Measurements from ENCODE around the gene ADGRG7. TPM values are rescaled to one million over a fixed set of nuclear protein-coding genes. Genes with fewer than 3 reads are reported as not detected.

ADGRG7 gene
- total and polyA plus RNA-seq, 9 of the 15 experiments (the other 6 are each of a cell fraction or from before 2014, with no cell fraction given) = 0.03 TPM; not detected in 7

GRCh38 chr3:100708989-100709841, 99.8 kb downstream of the ADGRG7 start, which contains the start of gene TFG (continued):
- no peak for TF ChIP-seq BRF2 (IDR thresholded peaks at IDR 0.05; ENCODE audit: borderline replicate concordance, insufficient read depth, insufficient read length)
- TF ChIP-seq POLR2B (IDR thresholded peaks at IDR 0.05; ENCODE audit: low read depth, partially characterized antibody) = peak; percentile 73
- TF ChIP-seq GABPA (tag; conservative IDR thresholded peaks at IDR 0.05; ENCODE audit: low read depth) = peak; percentile 94
- TF ChIP-seq KHSRP (IDR thresholded peaks at IDR 0.05) = no peak
- TF ChIP-seq ZEB2 (IDR thresholded peaks at IDR 0.05) = no peak
- peak; percentile 99 for TF ChIP-seq LCOR (CRISPR knock-in tag; IDR thresholded peaks at IDR 0.05)
- no peak for TF ChIP-seq ATF1 (CRISPR knock-in tag; IDR thresholded peaks at IDR 0.05)
- peak; percentile 88 for TF ChIP-seq ATF1 (tag; IDR thresholded peaks at IDR 0.05)
- peak in 1 of 2 experiments; percentile 64; a peak in 1 of 4 replicates for TF ChIP-seq SRF (CRISPR knock-in tag; IDR thresholded peaks at IDR 0.05)
- peak; percentile 54; the same call in 1 of the 2 replicates for TF ChIP-seq ZNF316 (IDR thresholded peaks at IDR 0.05)
- TF ChIP-seq RFX7 (CRISPR knock-in tag; IDR thresholded peaks at IDR 0.05) = no peak
- TF ChIP-seq KLF13 (tag; IDR thresholded peaks at IDR 0.05; ENCODE audit: borderline replicate concordance, low read depth) = 0 out of 2 replicates have a peak, but pooled peaks have one; percentile 31
- TF ChIP-seq ZNF133 (CRISPR knock-in tag; IDR thresholded peaks at IDR 0.05) = no peak
- no peak for TF ChIP-seq CREBBP (IDR thresholded peaks at IDR 0.05; ENCODE audit: low read depth, low read length)
- 0 out of 2 replicates have a peak, but pooled peaks have one; percentile 40 for TF ChIP-seq FOXK1 (CRISPR knock-in tag; IDR thresholded peaks at IDR 0.05; ENCODE audit: borderline replicate concordance)
- peak; percentile 99 for TF ChIP-seq ZNF384 (IDR thresholded peaks at IDR 0.05; ENCODE audit: low read depth, low read length)
- no peak for TF ChIP-seq HDAC6 (IDR thresholded peaks at IDR 0.05; ENCODE audit: low read depth, low read length)
- 0 out of 2 replicates have a peak, but pooled peaks have one; percentile 20 for TF ChIP-seq PML (IDR thresholded peaks at IDR 0.05; ENCODE audit: low read length)
- TF ChIP-seq MAZ (CRISPR knock-in tag; conservative IDR thresholded peaks at IDR 0.05 in 1 of 2, IDR thresholded peaks at IDR 0.05 in 1 of 2) = peak; percentile 43 to 54; a peak in 3 of 4 replicates
- no peak for TF ChIP-seq ZNF175 (CRISPR knock-in tag; IDR thresholded peaks at IDR 0.05; ENCODE audit: low read depth)
- TF ChIP-seq C11orf30 (IDR thresholded peaks at IDR 0.05; ENCODE audit: low read depth) = peak; percentile 30; the same call in 1 of the 2 replicates
- TF ChIP-seq SPI1 (IDR thresholded peaks at IDR 0.05; ENCODE audit: borderline replicate concordance, low read depth, low read length) = peak; percentile 93
- TF ChIP-seq NONO (IDR thresholded peaks at IDR 0.05; ENCODE audit: low read depth in 2 of 2, low read length in 1 of 2) = peak in 1 of 2 experiments; percentile 27; a peak in 1 of 4 replicates
- TF ChIP-seq SAFB (IDR thresholded peaks at IDR 0.05; ENCODE audit: borderline replicate concordance, low read depth, low read length) = peak; percentile 53; the same call in 1 of the 2 replicates
- peak; percentile 69 to 74; a peak in 3 of 4 replicates for TF ChIP-seq FOXK2 (conservative IDR thresholded peaks at IDR 0.05 in 1 of 2, IDR thresholded peaks at IDR 0.05 in 1 of 2; ENCODE audit: low read depth in 2 of 2)
